SK-N-MC (cell line): ENCODE data around the gene INCENP.

Experiments
- EZH2 ChIP-seq: fragments of 200-600 bp; sonication (generic); IDR thresholded peaks from one replicate; pipeline ENCODE4 v1.6.1; 2017; ENCODE audit warnings: antibody characterized with exemption
- POLR2AphosphoS5 ChIP-seq: IDR thresholded peaks from 2 replicates; pipeline ENCODE4 v1.6.1; 2012; ENCODE audit warnings: mild to moderate bottlenecking, low read depth, low read length, borderline replicate concordance

GRCh38 chr11:62150887-62151736, 27.3 kb downstream of the INCENP start:
- no peak for TF ChIP-seq EZH2
- TF ChIP-seq POLR2AphosphoS5 = no peak
